Tongue (tissue), 2 donors: ENCODE results near the gene SLC20A1. TPM values are rescaled to one million over a fixed set of nuclear protein-coding genes. Genes with fewer than 3 reads are reported as not detected.
A peak's percentile ranks its signal among the peaks of the same experiment; 100 is the strongest.
"Not testable (repeated sequence)": the region's sequence is repeated elsewhere in the genome, so short reads cannot be mapped to it uniquely, and the experiment has no call there.

Experiments used
- DNase-seq: peaks from one replicate; pipeline ENCODE4 v3.0.0-alpha.2; 2015
- total RNA-seq: library from RNA; depleted of rRNA; stranded (reverse); fragments of >200 nt; gene quantifications from one replicate; pipeline ENCODE4 v1.2.3, GENCODE V29; 2014

The SLC20A1 gene
- total RNA-seq, 1 donor from 2014 or later = 22.8 TPM

GRCh38 chr2:112683550-112684414, 38.0 kb downstream of the SLC20A1 start:
- DNase-seq = no peak

- DNase-seq = no peak
These were observed 38.7 kb downstream of the SLC20A1 start for GRCh38 chr2:112684415-112684775.

- DNase-seq = no peak
These were observed 39.6 kb downstream of the SLC20A1 start for GRCh38 chr2:112685271-112685884.

- DNase-seq = no peak
These were observed 40.8 kb downstream of the SLC20A1 start for GRCh38 chr2:112686348-112687217.

- DNase-seq = no peak
These were observed 41.8 kb downstream of the SLC20A1 start for GRCh38 chr2:112687522-112687921.

GRCh38 chr2:112688086-112688880, 42.5 kb downstream of the SLC20A1 start:
- DNase-seq = no peak

- peak; percentile 35 for DNase-seq
These were observed 45.2 kb downstream of the SLC20A1 start for GRCh38 chr2:112690853-112691401.

- no peak for DNase-seq
These were observed 46.1 kb downstream of the SLC20A1 start for GRCh38 chr2:112691881-112692281.

- peak; percentile 24 for DNase-seq
These were observed 46.8 kb downstream of the SLC20A1 start for GRCh38 chr2:112692495-112692911.

GRCh38 chr2:112692918-112693317, 47.2 kb downstream of the SLC20A1 start:
- no peak for DNase-seq

GRCh38 chr2:112693596-112693995, 47.9 kb downstream of the SLC20A1 start:
- no peak for DNase-seq

GRCh38 chr2:112694182-112694581, 48.4 kb downstream of the SLC20A1 start:
- no peak for DNase-seq

GRCh38 chr2:112698834-112699515, 53.2 kb downstream of the SLC20A1 start:
- DNase-seq = no peak

GRCh38 chr2:112699984-112700667, 54.4 kb downstream of the SLC20A1 start:
- DNase-seq = no peak

GRCh38 chr2:112701052-112701451, 55.3 kb downstream of the SLC20A1 start:
- DNase-seq = no peak

GRCh38 chr2:112703684-112704083, 57.9 kb downstream of the SLC20A1 start:
- no peak for DNase-seq

GRCh38 chr2:112705575-112705974, 59.8 kb downstream of the SLC20A1 start:
- DNase-seq = no peak

- DNase-seq = no peak
These were observed 60.5 kb downstream of the SLC20A1 start for GRCh38 chr2:112706170-112706664.

- not testable (repeated sequence) for DNase-seq
These were observed 61.2 kb downstream of the SLC20A1 start for GRCh38 chr2:112706947-112707346.

- no peak for DNase-seq
These were observed 63.2 kb downstream of the SLC20A1 start for GRCh38 chr2:112708968-112709367.
